HG03442 (cell line): Measurements from ENCODE around the gene LCMT2.
"Not testable (repeated sequence)": the region's sequence is repeated elsewhere in the genome, so short reads cannot be mapped to it uniquely, and the experiment has no call there.

Source experiments
- ATAC-seq: cut with Tn5 transposase; IDR thresholded peaks from one replicate; pipeline ENCODE4 v1.9.1; 2021; ENCODE audit warnings: mild to moderate bottlenecking, moderate library complexity; ENCODE audit not compliant: unreplicated experiment

LCMT2 gene

GRCh38 chr15:43316016-43316970, 14.1 kb downstream of the LCMT2 start:
- ATAC-seq, result no peak

- ATAC-seq, result no peak
These were observed 16.2 kb downstream of the LCMT2 start for GRCh38 chr15:43314171-43314570.

DNA sequence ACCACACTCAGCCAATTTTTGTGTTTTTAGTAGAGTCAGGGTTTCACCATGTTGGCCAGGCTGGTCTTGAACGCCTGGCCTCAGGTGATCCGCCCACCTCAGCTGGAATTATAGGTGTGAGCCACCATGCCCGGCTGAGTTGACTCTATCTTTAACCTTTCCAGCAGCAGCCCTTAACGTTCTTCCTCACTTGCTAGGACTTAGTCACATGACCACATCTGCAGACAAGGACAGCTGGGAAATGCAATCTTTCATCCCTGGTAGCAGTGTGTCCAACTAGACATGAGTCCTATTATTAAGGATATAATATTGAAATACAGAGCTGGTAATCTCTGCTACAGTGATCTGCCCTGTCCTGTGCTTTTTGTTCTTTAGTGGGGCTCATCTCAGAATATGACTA, 18.0 kb downstream of the LCMT2 start:
- no peak for ATAC-seq

- no peak for ATAC-seq
These were observed 28.1 kb downstream of the LCMT2 start, which contains the start of gene TGM7 for GRCh38 chr15:43302205-43302817. TSS of gene TGM7 (minus strand) at chr15:43302255.

DNA sequence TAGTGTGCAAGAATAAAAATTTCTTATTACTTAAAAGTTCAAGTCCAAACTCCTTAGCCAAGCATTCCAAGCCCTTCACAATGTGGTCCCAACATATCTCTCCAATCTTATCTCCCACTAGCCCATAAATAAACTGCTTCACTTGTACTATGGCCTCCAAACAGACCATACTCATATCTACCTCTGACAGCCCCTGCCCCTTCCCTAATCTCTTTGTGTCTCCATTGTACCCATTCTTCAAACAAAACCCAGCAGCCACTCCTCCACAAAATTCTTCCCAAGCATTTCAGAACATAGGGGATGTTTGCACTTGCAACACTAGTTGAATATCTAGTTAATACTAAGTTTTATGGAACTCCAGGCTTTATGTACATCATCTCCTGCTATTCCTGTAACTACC, 30.5 kb downstream of the LCMT2 start:
- ATAC-seq, result no peak

GRCh38 chr15:43299411-43299810, 31.0 kb downstream of the LCMT2 start:
- ATAC-seq, result no peak

DNA sequence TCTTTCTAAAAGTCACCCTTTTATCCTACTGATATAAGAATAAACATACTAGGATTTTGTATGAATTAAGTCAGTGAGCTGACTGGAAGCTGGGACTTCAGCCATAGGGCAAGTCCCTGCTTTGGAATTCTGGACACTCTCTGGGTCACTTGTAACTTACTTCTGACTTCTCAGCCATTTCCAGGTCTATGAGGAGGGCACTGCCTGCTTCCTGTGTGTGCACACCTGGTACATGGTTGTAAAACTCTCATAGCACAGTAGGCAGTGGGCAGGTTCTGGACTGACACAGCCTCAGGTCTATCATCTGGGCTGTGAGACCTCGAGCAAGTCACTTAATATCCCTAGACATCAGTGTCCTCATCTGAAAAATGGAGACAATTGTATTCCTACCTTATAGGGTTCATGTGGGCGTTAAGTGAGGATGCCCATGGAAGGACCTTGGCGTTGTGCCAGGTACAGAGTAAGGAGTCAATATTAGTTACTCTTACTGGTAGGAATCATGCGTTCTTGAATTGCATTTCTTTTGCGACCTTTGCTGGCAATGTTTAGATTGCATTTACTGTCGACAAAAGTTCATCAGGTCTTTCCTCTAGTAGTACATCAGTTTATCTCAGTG, 36.2 kb downstream of the LCMT2 start:
- ATAC-seq, result no peak

DNA sequence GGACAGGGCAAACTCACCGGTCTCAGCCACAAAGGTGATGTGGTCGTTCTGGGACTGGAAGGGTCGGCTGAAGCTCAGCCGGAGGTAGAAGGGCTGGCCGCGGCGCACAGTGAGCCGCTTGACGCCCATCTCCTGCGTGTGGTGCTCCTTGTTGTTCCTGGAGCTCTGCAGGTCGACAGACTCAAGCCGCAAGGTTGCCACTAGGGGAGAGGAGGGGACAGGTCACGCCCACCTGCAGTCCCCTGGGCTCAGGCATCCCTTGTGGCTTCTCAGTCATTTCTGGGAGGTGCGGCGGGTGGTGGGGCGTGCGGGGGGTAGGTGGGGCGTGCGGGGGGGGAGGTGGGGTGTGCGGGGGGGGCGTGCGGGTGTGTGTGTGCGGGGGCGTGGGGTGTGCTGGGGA, 36.9 kb downstream of the LCMT2 start:
- no peak for ATAC-seq

GRCh38 chr15:43292375-43293078, 37.8 kb downstream of the LCMT2 start:
- ATAC-seq, result no peak

- ATAC-seq, result not testable (repeated sequence)
These were observed 40.7 kb downstream of the LCMT2 start for GRCh38 chr15:43289656-43290055.

- no peak for ATAC-seq
These were observed 43.1 kb downstream of the LCMT2 start for GRCh38 chr15:43287254-43287653.

GRCh38 chr15:43286074-43286473, 44.3 kb downstream of the LCMT2 start:
- no peak for ATAC-seq

DNA sequence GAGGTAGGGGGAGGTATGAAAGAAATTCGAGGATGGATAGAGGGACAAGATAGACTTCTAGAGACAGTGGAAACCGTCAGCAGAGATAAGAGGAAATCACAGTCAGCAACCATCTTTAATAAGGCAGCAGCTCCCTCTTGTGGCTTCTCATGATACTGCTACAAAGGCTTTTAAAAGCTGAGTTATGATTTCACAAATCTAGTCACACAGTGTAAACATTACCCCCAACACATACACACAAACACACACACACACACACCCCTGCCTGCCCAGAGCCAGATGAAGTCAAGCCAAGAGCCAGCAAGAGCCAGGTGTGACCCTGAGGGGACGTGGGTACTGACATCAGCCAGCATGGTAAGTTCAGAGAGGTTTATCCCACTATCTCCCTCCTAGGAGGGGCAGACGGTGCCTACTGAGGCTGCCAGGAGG, 44.8 kb downstream of the LCMT2 start:
- no peak for ATAC-seq

DNA sequence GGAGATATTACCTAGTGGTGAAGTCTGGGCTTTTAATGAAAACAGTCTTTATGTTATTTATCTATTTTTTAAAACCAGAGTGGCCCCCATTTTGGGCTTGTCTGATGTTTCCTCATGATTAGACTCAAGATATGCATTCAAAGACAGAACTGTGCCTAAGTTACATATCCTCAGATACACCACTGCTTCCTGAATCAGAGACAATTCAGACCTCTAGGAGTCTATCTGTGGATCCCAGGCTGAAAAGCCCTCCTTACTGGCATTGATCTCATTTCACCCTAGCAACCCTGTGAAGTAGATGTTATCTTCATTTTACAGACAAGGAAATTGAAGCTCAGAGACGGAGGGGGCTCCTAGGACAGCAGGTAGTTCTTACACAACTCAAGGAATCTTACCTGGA, 46.8 kb downstream of the LCMT2 start:
- ATAC-seq, result no peak

DNA sequence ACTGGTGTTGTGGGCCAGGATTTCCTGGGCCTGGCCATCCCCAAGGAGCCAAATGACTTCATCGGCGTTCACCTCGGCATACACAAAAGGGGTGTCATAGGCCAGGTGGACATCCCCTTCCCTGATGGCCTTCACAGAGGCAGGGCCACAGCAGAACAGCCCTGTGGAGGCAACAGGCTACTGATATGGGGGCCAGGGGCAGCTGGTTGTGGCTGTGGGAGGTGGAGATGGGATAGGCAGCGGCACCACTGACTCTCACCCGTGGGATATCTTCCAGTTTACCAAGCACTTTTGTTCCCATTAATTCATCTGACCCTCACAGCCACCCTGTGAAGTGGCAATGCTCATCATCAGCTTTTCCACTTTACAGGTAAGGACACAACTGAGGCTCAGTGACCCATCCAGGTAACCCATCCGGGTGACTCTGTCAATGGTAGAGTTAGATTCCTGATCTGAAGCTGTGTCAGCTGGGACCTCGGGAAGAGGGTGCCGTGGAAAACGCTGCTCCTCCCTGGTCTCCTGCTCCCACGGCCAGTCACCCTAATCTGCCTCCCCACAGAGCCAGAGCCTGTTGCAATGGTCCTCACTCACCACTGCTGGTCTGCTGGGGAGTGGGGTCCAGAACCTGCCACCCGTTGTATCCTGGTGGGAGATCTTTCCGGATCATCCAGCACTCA, 48.3 kb downstream of the LCMT2 start:
- no peak for ATAC-seq

GRCh38 chr15:43280996-43281395, 49.4 kb downstream of the LCMT2 start:
- no peak for ATAC-seq

DNA sequence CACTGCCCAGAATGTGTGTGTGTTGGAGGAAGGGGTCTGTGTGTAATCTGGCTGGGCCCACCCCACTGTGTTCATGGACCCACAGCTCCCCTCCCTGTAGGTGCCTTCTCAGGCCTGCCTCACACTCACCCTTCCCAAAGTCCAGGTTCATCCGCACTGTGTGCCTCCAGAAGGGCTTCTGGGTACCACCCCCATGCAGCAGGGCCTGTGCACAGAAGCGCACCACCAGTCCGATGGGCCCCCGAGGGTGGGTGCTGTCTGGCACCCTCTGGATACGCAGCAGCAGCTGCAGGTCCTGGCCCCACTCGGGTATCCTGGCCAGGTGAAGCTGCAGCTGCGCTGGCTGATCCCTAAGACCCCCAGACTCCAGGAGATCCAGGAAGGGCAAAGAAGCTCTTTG, 50.9 kb downstream of the LCMT2 start:
- no peak for ATAC-seq

GRCh38 chr15:43278869-43279268, 51.5 kb downstream of the LCMT2 start:
- ATAC-seq, result no peak

GRCh38 chr15:43277901-43278300, 52.5 kb downstream of the LCMT2 start:
- no peak for ATAC-seq

DNA sequence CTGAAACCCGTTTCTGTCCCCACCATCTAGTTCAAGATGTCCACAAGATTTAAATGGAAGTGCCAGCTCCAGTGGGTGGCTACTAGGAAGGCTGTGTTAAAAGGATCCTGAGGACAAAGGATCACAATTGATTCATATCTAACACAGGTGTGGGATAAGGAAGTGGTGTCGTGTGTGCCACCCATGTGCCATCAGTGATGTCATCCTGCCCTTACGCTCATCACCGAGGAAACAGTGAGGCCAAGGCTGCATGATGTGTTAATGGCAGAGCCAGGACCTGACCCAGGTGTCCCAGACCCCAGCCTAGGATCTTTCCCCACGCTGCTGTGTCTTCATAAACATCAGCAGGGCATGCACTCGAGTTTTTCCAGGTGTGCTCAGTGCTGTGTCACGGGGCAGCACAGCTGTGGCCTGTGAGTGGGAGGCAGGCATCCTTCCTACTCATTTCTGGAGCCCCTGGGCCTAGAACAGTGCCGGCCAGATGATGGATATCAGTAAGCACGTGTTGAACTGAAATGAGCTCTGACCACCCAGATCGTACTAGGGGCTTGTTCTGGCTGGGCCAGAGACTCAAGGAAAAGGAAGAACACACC, 53.0 kb downstream of the LCMT2 start:
- no peak for ATAC-seq
